ENCODE data around the gene ZNF264.
"Not testable (repeated sequence)": the region's sequence is repeated elsewhere in the genome, so short reads cannot be mapped to it uniquely, and the experiment has no call there.

ZNF264 gene

DNA sequence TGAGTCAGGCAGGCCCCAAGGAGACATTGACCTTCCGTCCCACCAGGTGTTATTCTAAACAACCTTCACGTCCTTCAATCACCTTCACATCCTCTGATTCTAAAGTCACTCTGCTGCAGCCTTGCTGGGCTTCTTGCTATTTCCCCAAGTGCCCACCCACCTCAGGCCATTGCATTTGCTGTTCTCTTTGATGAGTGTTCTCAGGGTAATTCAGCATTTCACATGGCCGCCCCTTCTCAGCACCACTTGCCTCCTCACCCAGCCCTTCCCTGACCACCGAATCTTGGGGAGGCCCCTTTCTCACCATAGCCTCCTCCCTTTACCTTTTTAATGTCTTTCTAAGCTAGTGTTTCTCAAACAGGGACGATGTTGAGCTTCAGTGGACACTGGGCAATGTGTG lies 53.8 kb downstream of the ZNF264 start:
- no peak for DNase-seq (ENCODE audit: low read depth in 2 of 2)

DNA sequence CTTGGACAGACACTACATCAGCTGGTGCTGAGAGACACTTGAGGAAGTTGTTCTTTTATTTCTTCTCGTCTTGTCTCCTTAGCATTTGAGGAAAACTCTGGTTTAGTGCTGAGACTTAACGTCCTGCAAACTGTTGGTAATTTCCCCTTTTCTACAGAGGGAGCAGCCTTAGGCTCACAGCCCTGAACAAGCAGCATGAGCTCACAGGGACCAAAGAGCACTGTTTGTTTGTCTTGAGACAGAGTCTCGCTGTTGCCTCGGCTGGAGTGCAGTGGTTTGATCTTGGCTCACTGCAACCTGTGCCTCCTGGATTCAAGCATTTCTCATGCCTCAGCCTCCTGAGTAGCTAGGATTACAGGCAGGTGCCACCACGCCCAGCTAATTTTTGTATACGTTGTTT lies 54.7 kb downstream of the ZNF264 start:
- no peak for DNase-seq (ENCODE audit: low read depth in 2 of 2)

DNA sequence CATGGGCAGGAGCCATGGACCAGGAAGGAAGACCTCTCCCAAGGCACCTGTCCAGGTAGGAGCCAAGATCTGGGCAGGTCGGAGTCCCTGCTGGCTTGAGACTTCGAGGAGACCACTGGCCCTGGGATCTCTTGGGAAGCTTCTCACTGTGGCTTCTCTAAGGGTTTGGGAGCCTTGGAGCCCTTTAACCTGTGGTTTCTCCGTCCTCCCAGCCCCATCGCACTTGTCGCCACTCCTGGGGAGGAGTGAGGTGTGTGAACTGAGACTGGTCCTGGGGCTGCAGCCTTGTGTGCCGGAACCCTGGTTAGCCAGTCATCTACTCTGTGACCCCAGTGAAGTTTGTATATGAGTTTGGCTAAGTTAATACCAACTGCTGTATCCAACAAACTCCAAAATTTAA lies 57.3 kb downstream of the ZNF264 start:
- DNase-seq (ENCODE audit: low read depth in 2 of 2): no peak

DNA sequence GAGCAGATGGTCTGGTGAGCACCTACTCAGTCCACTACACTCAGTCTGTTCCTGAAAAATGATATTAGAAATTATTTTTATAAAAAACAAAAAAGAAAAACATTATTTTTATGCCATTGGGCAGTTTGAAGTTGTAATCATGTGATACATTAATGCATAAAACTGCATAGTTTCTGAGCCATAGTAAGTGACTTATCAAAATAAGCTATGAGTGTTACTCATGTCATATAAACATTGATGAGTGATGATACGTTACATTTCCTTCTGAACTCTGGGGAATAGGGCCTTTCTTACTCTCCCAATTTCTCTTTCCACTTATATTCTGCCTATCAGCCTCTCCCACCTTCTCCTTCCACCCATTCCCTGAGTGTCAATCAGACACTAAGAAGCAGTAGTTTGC lies 58.0 kb downstream of the ZNF264 start:
- no peak for DNase-seq (ENCODE audit: low read depth in 2 of 2)

GRCh38 chr19:57253767-57254166 lies 62.5 kb downstream of the ZNF264 start:
- DNase-seq (ENCODE audit: low read depth in 2 of 2): not testable (repeated sequence)

- no peak for DNase-seq (ENCODE audit: low read depth in 2 of 2)
Measured at GRCh38 chr19:57262044-57262443, 70.7 kb downstream of the ZNF264 start.

GRCh38 chr19:57263244-57263741 lies 72.0 kb downstream of the ZNF264 start:
- DNase-seq (ENCODE audit: low read depth in 2 of 2): no peak

- no peak for DNase-seq (ENCODE audit: low read depth in 2 of 2)
Measured at GRCh38 chr19:57267291-57267690, 76.0 kb downstream of the ZNF264 start.

GRCh38 chr19:57269515-57270250 lies 78.4 kb downstream of the ZNF264 start:
- peak; percentile 71 to 76 for DNase-seq (ENCODE audit: low read depth in 2 of 2)

DNA sequence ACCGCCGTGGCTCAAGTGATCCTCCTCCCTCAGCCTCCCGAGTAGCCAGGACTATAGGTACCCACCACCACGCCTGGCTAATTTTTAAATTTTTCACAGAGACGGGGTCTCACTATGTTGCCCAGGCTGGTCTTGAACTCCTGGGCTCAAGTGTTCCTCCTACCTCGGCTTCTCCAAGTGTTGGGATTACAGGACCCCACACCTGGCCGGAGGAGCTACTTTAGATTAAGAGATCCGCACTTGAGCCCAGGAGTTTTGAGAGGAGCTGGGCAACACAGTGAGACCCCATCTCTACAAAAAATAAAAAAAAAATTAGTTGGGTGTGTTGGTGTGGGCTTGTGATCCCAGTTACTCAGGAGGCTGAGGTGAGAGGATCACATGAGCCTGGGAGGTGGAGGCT lies 80.0 kb downstream of the ZNF264 start:
- DNase-seq (ENCODE audit: low read depth in 2 of 2): no peak
